HCT116 (cell line): ENCODE measurements around the gene GRHL1. TPM values are rescaled to one million over a fixed set of nuclear protein-coding genes. Genes with fewer than 3 reads are reported as not detected.

Experiments used
- ATAC-seq: fragments of 200-7000 bp; cut with Tn5 transposase; 2 replicates; pipeline ENCODE4 v1.9.1; 2020; ENCODE audit warnings: mild to moderate bottlenecking, moderate library complexity
- BruUV-seq: library from RNA; stranded (reverse); fragments of 400-500 nt; replicated peaks from 2 replicates; lab custom pipeline; 2021; lab: Mats Ljungman, UMichigan
- CTCF ChIA-PET: fragments of 300-600 bp; sonication (Branson Sonifier 250); formaldehyde crosslinking; loops from one replicate; lab custom pipeline; 2021; ENCODE audit warnings: antibody characterized with exemption; lab: Charles Lee
- POLR2A ChIA-PET: fragments of 300-600, 350-600 bp; sonication (Branson Sonifier 250); formaldehyde crosslinking; loops from one replicate; lab custom pipeline; 2021; ENCODE audit warnings: antibody characterized with exemption; lab: Charles Lee
- RAD21 ChIA-PET, 2 experiments: fragments of 300-600 bp; sonication (Branson Sonifier 250); formaldehyde crosslinking; loops; one replicate each; lab custom pipeline; 2023; ENCODE audit warnings: low total read pairs in 2 of 2; ENCODE audit not compliant: uncharacterized antibody in 2 of 2, unreplicated experiment in 2 of 2, low non-redundant PET in 1 of 2; lab: Charles Lee
- DNase-seq: peaks from one replicate; pipeline ENCODE4 v3.0.0-alpha.2; 2010; ENCODE audit warnings: low read depth, low spot score
- H2AFZ ChIP-seq: fragments of 200-600 bp; shearing (Covaris generic), sonication (generic); 2 replicates; pipeline ENCODE4 v1.6.1; 2017; ENCODE audit warnings: low read depth, mixed run types, mixed read lengths, antibody characterized with exemption, low read length; ENCODE audit not compliant: poor library complexity, severe bottlenecking
- H3K27ac ChIP-seq: 2 replicates; pipeline ENCODE4 v1.5.1; 2012; ENCODE audit warnings: low read depth, low read length
- H3K27me3 ChIP-seq: fragments of 200-600 bp; sonication (generic); 2 replicates; pipeline ENCODE4 v1.6.1; 2016; ENCODE audit warnings: mixed run types, low read length, mixed read lengths; ENCODE audit not compliant: insufficient read depth
- H3K36me3 ChIP-seq, 2 experiments: fragments of 200-500 bp in 1 of 2; fragments of 200-600 bp in 1 of 2; sonication (Bioruptor generic) in 1 of 2; sonication (generic) in 1 of 2; 2 replicates each; pipeline versions ENCODE4 v1.5.1 to v1.6.1; 2014 to 2016; ENCODE audit warnings: low read length in 2 of 2, inconsistent platforms in 1 of 2, mixed read lengths in 1 of 2, mixed run types in 1 of 2; ENCODE audit not compliant: insufficient read depth in 2 of 2, control insufficient read depth in 1 of 2
- H3K4me1 ChIP-seq, 2 experiments: fragments of 200-600 bp in 1 of 2; sonication (generic) in 1 of 2; 2 replicates each; pipeline versions ENCODE4 v1.5.1 to v1.6.1; 2012 to 2017; ENCODE audit warnings: low read length in 2 of 2, inconsistent platforms in 1 of 2, mild to moderate bottlenecking in 1 of 2, mixed read lengths in 1 of 2, mixed run types in 1 of 2, moderate library complexity in 1 of 2; ENCODE audit not compliant: insufficient read depth in 2 of 2, control insufficient read depth in 1 of 2
- H3K4me2 ChIP-seq: fragments of 200-600 bp; sonication (generic); 2 replicates; pipeline ENCODE4 v1.6.1; 2017; ENCODE audit warnings: mixed run types, low read length, mixed read lengths
- H3K4me3 ChIP-seq, 2 experiments: fragments of 200-600 bp in 1 of 2; sonication (generic) in 1 of 2; replicated peaks in 1 of 2; 2 replicates each; pipeline ENCODE4 v1.5.1; 2011 to 2016; ENCODE audit warnings: low read length in 2 of 2, control low read depth in 1 of 2, low read depth in 1 of 2, mild to moderate bottlenecking in 1 of 2, mixed read lengths in 1 of 2, mixed run types in 1 of 2
- H3K79me2 ChIP-seq: fragments of 200-600 bp; sonication (generic); 2 replicates; pipeline ENCODE4 v1.6.1; 2017; ENCODE audit warnings: mild to moderate bottlenecking, mixed run types, low read length, moderate library complexity, mixed read lengths; ENCODE audit not compliant: insufficient read depth
- H3K9ac ChIP-seq: fragments of 200-600 bp; sonication (generic); 2 replicates; pipeline ENCODE4 v1.6.1; 2016; ENCODE audit warnings: low read length, mixed read lengths
- H3K9me2 ChIP-seq: fragments of 200-600 bp; sonication (generic), shearing (Covaris generic); 2 replicates; pipeline ENCODE4 v1.6.1; 2017; ENCODE audit warnings: mixed run types, mild to moderate bottlenecking, moderate library complexity; ENCODE audit not compliant: insufficient read depth
- H3K9me3 ChIP-seq, 2 experiments: fragments of 200-500 bp in 1 of 2; fragments of 200-600 bp in 1 of 2; sonication (Bioruptor generic) in 1 of 2; sonication (generic) in 1 of 2; 2 replicates each; pipeline ENCODE4 v1.6.1; 2014 to 2017; ENCODE audit warnings: low read length in 2 of 2, mixed read lengths in 2 of 2, inconsistent platforms in 1 of 2, low read depth in 1 of 2, mild to moderate bottlenecking in 1 of 2, mixed run types in 1 of 2, moderate library complexity in 1 of 2; ENCODE audit not compliant: control insufficient read depth in 1 of 2, insufficient read depth in 1 of 2
- H4K20me1 ChIP-seq: fragments of 200-600 bp; sonication (generic), shearing (Covaris generic); 2 replicates; pipeline ENCODE4 v1.6.1; 2017; ENCODE audit warnings: mixed run types, mild to moderate bottlenecking, moderate library complexity; ENCODE audit not compliant: insufficient read depth
- CEBPB ChIP-seq: IDR thresholded peaks from 2 replicates; pipeline ENCODE4 v1.6.1; 2012; ENCODE audit warnings: low read depth
- FOSL1 ChIP-seq: IDR thresholded peaks from 2 replicates; pipeline ENCODE4 v1.6.1; 2012; ENCODE audit warnings: low read depth
- JUND ChIP-seq: IDR thresholded peaks from 2 replicates; pipeline ENCODE4 v1.6.1; 2012
- POLR2A ChIP-seq: IDR thresholded peaks from 2 replicates; pipeline ENCODE4 v1.7.0; 2011; ENCODE audit warnings: borderline replicate concordance; ENCODE audit not compliant: insufficient read depth, insufficient read length; ENCODE audit errors: extremely low read depth
- RAD21 ChIP-seq: IDR thresholded peaks from 2 replicates; pipeline ENCODE4 v1.6.1; 2012; ENCODE audit warnings: low read depth, mild to moderate bottlenecking
- SP1 ChIP-seq: IDR thresholded peaks from 2 replicates; pipeline ENCODE4 v1.6.1; 2012; ENCODE audit warnings: low read depth
- SRF ChIP-seq: IDR thresholded peaks from 2 replicates; pipeline ENCODE4 v1.6.1; 2012; ENCODE audit warnings: low read depth
- TCF7L2 ChIP-seq: IDR thresholded peaks from 2 replicates; pipeline ENCODE4 v1.7.0; 2011; ENCODE audit warnings: borderline replicate concordance, inconsistent platforms; ENCODE audit not compliant: insufficient read depth, insufficient read length; ENCODE audit errors: extremely low read depth
- ZNF274 ChIP-seq: fragments of 200-500 bp; sonication (Bioruptor generic); IDR thresholded peaks from 2 replicates; pipeline ENCODE4 v1.6.1; 2014; ENCODE audit warnings: mild to moderate bottlenecking, low read depth, low read length, inconsistent platforms
- intact Hi-C: fragments of 100-400 bp; cut with micrococcal nuclease; formaldehyde crosslinking; loops from 2 replicates; pipeline ENCODE4 v1.10.0; 2022
- total RNA-seq: library from RNA; stranded (reverse); gene quantifications from one replicate; pipeline ENCODE4 v1.2.1, GENCODE V29; 2021; ENCODE audit not compliant: unreplicated experiment
- TF ChIP-seq, protein P1 (sequence below), 3 experiments: fragments of 200-600 bp in 1 of 3; sonication (generic) in 1 of 3; IDR thresholded peaks in 2 of 3; conservative IDR thresholded peaks in 1 of 3; 2 replicates each; pipeline ENCODE4 v1.5.1; 2012 to 2017; ENCODE audit warnings: low read depth in 2 of 3, low read length in 2 of 3, antibody characterized with exemption in 1 of 3, borderline replicate concordance in 1 of 3, control low read depth in 1 of 3, mild to moderate bottlenecking in 1 of 3, mixed read lengths in 1 of 3, mixed run types in 1 of 3, moderate library complexity in 1 of 3; ENCODE audit not compliant: insufficient read depth in 1 of 3

GRHL1 gene
- total RNA-seq, 1 experiment from 2014 or later = 8.5 TPM

DNA sequence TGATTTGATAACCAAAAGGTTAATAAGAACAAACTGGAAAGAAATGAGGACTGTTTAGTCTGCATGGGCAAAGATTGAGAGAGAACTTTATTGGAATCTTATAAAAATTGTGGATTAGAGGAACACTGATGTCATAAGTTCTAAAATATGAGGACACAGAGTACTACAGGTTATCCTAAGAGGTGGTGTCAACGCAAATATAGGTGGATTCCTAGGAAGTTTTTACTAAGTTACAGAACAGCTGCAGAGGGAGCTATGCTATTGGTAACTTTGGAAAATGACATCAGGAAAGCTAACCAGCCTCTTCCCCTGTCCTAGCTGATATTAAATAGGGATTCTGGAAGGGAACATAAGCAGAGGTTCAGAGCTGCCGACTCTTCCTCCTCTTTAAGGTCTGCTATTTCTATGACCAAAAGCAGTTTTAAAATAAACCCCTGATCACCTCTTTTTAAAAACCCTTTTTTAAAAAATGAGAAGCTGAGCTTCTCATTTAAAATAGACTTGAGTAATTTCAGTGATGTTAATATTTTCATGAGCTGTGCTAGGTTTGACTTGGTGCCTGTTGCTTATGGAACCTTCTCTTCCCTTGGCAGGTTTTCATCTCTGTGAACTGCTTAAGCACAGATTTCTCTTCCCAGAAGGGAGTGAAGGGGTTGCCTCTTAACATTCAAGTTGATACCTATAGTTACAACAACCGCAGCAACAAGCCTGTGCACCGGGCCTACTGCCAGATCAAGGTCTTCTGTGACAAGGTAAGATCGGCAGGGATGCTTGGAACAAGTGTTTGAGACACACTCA is 34.2 kb downstream of the GRHL1 start:
- DNase-seq (no peak), ATAC-seq (no peak)
- no peaks in the 10 kb centered on the region for H3K9me3 ChIP-seq
- no peaks in the 10 kb centered on the region for H3K9me2 ChIP-seq
- no TSS peak for BruUV-seq
- no peak overlapping the region for H3K9ac ChIP-seq
- ChIA-PET CTCF (interaction anchor here (1.2 to 1.4 kb wide), 2 partner anchors 19 to 63 kb away, joined by 3 read pairs; no protein-coding TSS in a partner anchor), RAD21 (no interaction called here), POLR2A (no interaction called here)
- no peak overlapping the region for H3K27ac ChIP-seq
- intact Hi-C loops = no loop called here
- TF ChIP-seq TCF7L2 (no peak), SRF (no peak), POLR2A (no peak), CEBPB (no peak), ZNF274 (no peak), JUND (no peak), SP1 (no peak), RAD21 (no peak), FOSL1 (no peak)
- TF ChIP-seq, protein P1, sequence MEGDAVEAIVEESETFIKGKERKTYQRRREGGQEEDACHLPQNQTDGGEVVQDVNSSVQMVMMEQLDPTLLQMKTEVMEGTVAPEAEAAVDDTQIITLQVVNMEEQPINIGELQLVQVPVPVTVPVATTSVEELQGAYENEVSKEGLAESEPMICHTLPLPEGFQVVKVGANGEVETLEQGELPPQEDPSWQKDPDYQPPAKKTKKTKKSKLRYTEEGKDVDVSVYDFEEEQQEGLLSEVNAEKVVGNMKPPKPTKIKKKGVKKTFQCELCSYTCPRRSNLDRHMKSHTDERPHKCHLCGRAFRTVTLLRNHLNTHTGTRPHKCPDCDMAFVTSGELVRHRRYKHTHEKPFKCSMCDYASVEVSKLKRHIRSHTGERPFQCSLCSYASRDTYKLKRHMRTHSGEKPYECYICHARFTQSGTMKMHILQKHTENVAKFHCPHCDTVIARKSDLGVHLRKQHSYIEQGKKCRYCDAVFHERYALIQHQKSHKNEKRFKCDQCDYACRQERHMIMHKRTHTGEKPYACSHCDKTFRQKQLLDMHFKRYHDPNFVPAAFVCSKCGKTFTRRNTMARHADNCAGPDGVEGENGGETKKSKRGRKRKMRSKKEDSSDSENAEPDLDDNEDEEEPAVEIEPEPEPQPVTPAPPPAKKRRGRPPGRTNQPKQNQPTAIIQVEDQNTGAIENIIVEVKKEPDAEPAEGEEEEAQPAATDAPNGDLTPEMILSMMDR (IDR thresholded peaks at IDR 0.05 in 2 of 3, conservative IDR thresholded peaks at IDR 0.05 in 1 of 3; ENCODE audit: borderline replicate concordance in 1 of 3, insufficient read depth in 1 of 3, low read depth in 2 of 3, low read length in 2 of 3) = no peak
- no peaks in the 10 kb centered on the region for H3K27me3 ChIP-seq
- H3K36me3 ChIP-seq = no peaks in the 10 kb centered on the region
- H3K4me3 ChIP-seq = no peak overlapping the region
- H3K79me2 ChIP-seq = no peaks in the 10 kb centered on the region
- H3K4me1 ChIP-seq = peaks cover 10 to 22% of the 10 kb centered on the region in 2 experiments
- no peak overlapping the region for H2AFZ ChIP-seq
- no peaks in the 10 kb centered on the region for H4K20me1 ChIP-seq
- no peak overlapping the region for H3K4me2 ChIP-seq
